Measurements from ENCODE around the gene PTPN3.

PTPN3 gene

GRCh38 chr9:109452761-109453160, 45.3 kb downstream of the PTPN3 start:
- DNase-seq, result no peak

- DNase-seq, result no peak
Observed at GRCh38 chr9:109451311-109452025, 46.6 kb downstream of the PTPN3 start.

GRCh38 chr9:109450346-109450745, 47.8 kb downstream of the PTPN3 start:
- no peak for DNase-seq

GRCh38 chr9:109449036-109449798, 48.9 kb downstream of the PTPN3 start:
- DNase-seq, result no peak

GRCh38 chr9:109448223-109448622, 49.9 kb downstream of the PTPN3 start:
- DNase-seq, result no peak

GRCh38 chr9:109447329-109448076, 50.6 kb downstream of the PTPN3 start:
- no peak for DNase-seq

GRCh38 chr9:109444771-109445320, 53.3 kb downstream of the PTPN3 start:
- DNase-seq, result no peak

GRCh38 chr9:109442716-109443115, 55.4 kb downstream of the PTPN3 start:
- no peak for DNase-seq

GRCh38 chr9:109441296-109441695, 56.8 kb downstream of the PTPN3 start:
- no peak for DNase-seq

- DNase-seq, result no peak
Observed at GRCh38 chr9:109440797-109441287, 57.3 kb downstream of the PTPN3 start.

- DNase-seq, result no peak
Observed at GRCh38 chr9:109440117-109440515, 58.0 kb downstream of the PTPN3 start.

GRCh38 chr9:109439378-109440116, 58.6 kb downstream of the PTPN3 start:
- DNase-seq, result no peak

GRCh38 chr9:109437286-109437685, 60.8 kb downstream of the PTPN3 start:
- no peak for DNase-seq

- DNase-seq, result no peak
Observed at GRCh38 chr9:109436071-109436470, 62.0 kb downstream of the PTPN3 start.

- no peak for DNase-seq
Observed at GRCh38 chr9:109433476-109433875, 64.6 kb downstream of the PTPN3 start.

- DNase-seq, result no peak
Observed at GRCh38 chr9:109430231-109430630, 67.9 kb downstream of the PTPN3 start.

GRCh38 chr9:109428854-109429253, 69.3 kb downstream of the PTPN3 start:
- no peak for DNase-seq

GRCh38 chr9:109427886-109428285, 70.2 kb downstream of the PTPN3 start:
- no peak for DNase-seq

- DNase-seq, result no peak
Observed at GRCh38 chr9:109426626-109427402, 71.3 kb downstream of the PTPN3 start.

GRCh38 chr9:109424618-109425017, 73.5 kb downstream of the PTPN3 start:
- no peak for DNase-seq

- DNase-seq, result no peak
Observed at GRCh38 chr9:109423877-109424276, 74.2 kb downstream of the PTPN3 start.

GRCh38 chr9:109422641-109423040, 75.5 kb downstream of the PTPN3 start:
- DNase-seq, result no peak
